RWPE1 (cell line): ENCODE data around the gene NPM1.

Experiments used
- CTCF ChIA-PET: fragments of 350-600 bp; sonication (Branson Sonifier 250); formaldehyde crosslinking; extraction: SDS; loops from one replicate; lab custom pipeline; 2021; lab: Yijun Ruan, JAX
- POLR2A ChIA-PET: fragments of 400-600 bp; formaldehyde crosslinking; extraction: SDS; loops from one replicate; lab custom pipeline; 2020; ENCODE audit warnings: antibody characterized with exemption; ENCODE audit not compliant: low non-redundant PET; lab: Yijun Ruan, JAX
- DNase-seq: peaks from one replicate; pipeline ENCODE4 v3.0.0; 2012; ENCODE audit warnings: low spot score
- H3K27ac ChIP-seq: fragments of 450-650 bp; 2 replicates; pipeline ENCODE4 v1.5.1; 2017
- CTCF ChIP-seq: fragments of 450-650 bp; conservative IDR thresholded peaks from 2 replicates; pipeline ENCODE4 v1.5.1; 2017; ENCODE audit warnings: low read depth, mild to moderate bottlenecking

NPM1 gene

GRCh38 chr5:171431251-171431777 is 43.7 kb downstream of the NPM1 start:
- no peak for TF ChIP-seq CTCF
- H3K27ac ChIP-seq, result no peak overlapping the region
- ChIA-PET POLR2A (interaction anchor here (0.5 to 0.6 kb wide), 2 partner anchors 13 to 16 kb away, joined by 5 to 6 read pairs; no protein-coding TSS in a partner anchor), CTCF (no interaction called here)
- DNase-seq, result no peak

GRCh38 chr5:171432076-171432475 is 44.4 kb downstream of the NPM1 start:
- no peak for TF ChIP-seq CTCF
- CTCF ChIA-PET, result no interaction called here
- DNase-seq, result no peak
- POLR2A ChIA-PET, result interaction anchor here (0.5 kb wide), 1 partner anchor 17 kb away, joined by 5 read pairs; no protein-coding TSS in a partner anchor
- H3K27ac ChIP-seq, result no peak overlapping the region

- POLR2A ChIA-PET, result no interaction called here
Measured at GRCh38 chr5:171432583-171433351, 45.1 kb downstream of the NPM1 start.

GRCh38 chr5:171433352-171433698 is 45.7 kb downstream of the NPM1 start:
- CTCF ChIA-PET, result no interaction called here

More at GRCh38 chr5:171432583-171433351, 45.1 kb downstream of the NPM1 start:
- H3K27ac ChIP-seq, result no peak overlapping the region
- DNase-seq, result no peak
- CTCF ChIA-PET, result no interaction called here
- TF ChIP-seq CTCF, result no peak

GRCh38 chr5:171433982-171434676 is 46.5 kb downstream of the NPM1 start:
- ChIA-PET CTCF (interaction anchor here (0.6 to 2.6 kb wide), 3 partner anchors 15 to 298 kb away, joined by 3 to 8 read pairs (median 4); partner anchors contain the start of gene FGF18), POLR2A (no interaction called here)
- TF ChIP-seq CTCF, result no peak
- no peak overlapping the region for H3K27ac ChIP-seq
- DNase-seq, result no peak

More at GRCh38 chr5:171433352-171433698, 45.7 kb downstream of the NPM1 start:
- DNase-seq, result no peak
- POLR2A ChIA-PET, result no interaction called here
- TF ChIP-seq CTCF, result no peak
- no peak overlapping the region for H3K27ac ChIP-seq

GRCh38 chr5:171434874-171435273 is 47.2 kb downstream of the NPM1 start:
- ChIA-PET CTCF (interaction anchor here (0.6 to 2.6 kb wide), 2 partner anchors 16 to 22 kb away, joined by 8 read pairs; partner anchors contain the start of gene FGF18), POLR2A (no interaction called here)
- no peak for DNase-seq
- H3K27ac ChIP-seq, result no peak overlapping the region
- TF ChIP-seq CTCF, result no peak
